ENCODE data around the gene PML.
A peak's percentile ranks its signal among the peaks of the same experiment; 100 is the strongest.

The PML gene

DNA sequence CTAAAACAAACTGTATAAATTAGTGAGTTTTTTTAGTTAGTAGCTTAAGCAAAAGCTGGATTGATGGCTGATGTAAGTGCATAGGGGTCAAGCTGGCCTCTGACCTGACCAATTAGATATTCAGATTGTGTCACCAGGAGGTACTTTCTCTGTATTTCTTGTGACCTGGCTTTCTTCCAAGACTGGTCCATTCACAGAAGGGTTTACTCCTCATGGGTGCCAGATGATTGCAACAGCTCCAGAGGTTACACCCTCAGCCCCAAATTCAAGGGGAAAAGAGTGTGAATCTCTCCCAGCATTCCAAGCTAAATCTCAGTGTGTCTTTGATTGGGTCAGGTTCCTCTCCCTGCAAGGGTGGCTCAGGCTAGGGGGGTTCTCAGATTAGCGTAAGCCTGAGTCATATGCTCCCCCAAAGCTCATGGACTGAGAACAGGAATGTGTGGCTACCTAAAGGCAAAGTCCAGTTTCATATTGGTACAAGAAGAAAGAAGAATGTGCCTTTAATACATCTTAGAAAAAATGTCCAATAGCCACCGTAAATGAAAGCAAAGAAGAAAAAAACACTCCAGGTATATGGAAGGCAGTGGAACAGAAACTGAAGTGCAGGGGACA lies 16.5 kb downstream of the PML start:
- Histone ChIP-seq H3K4me3 (ENCODE audit: severe bottlenecking) (no peak overlapping the region), H3K27me3 (ENCODE audit: insufficient read depth, poor library complexity, severe bottlenecking) (no peaks in the 10 kb centered on the region), H3K27ac (ENCODE audit: poor library complexity, severe bottlenecking) (no peak overlapping the region), H3K9me3 (ENCODE audit: severe bottlenecking) (no peaks in the 10 kb centered on the region), H3K4me1 (ENCODE audit: insufficient read depth, poor library complexity, severe bottlenecking) (no peaks in the 10 kb centered on the region), H3K36me3 (ENCODE audit: low read depth) (peaks cover 37% of the 10 kb centered on the region)
- ATAC-seq (ENCODE audit: low read depth) (peak; percentile 29; the same call in 1 of the 3 replicates), DNase-seq (ENCODE audit: low spot score) (no peak)
- TF ChIP-seq, protein P1, sequence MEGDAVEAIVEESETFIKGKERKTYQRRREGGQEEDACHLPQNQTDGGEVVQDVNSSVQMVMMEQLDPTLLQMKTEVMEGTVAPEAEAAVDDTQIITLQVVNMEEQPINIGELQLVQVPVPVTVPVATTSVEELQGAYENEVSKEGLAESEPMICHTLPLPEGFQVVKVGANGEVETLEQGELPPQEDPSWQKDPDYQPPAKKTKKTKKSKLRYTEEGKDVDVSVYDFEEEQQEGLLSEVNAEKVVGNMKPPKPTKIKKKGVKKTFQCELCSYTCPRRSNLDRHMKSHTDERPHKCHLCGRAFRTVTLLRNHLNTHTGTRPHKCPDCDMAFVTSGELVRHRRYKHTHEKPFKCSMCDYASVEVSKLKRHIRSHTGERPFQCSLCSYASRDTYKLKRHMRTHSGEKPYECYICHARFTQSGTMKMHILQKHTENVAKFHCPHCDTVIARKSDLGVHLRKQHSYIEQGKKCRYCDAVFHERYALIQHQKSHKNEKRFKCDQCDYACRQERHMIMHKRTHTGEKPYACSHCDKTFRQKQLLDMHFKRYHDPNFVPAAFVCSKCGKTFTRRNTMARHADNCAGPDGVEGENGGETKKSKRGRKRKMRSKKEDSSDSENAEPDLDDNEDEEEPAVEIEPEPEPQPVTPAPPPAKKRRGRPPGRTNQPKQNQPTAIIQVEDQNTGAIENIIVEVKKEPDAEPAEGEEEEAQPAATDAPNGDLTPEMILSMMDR (IDR thresholded peaks at IDR 0.05; ENCODE audit: poor library complexity, severe bottlenecking): no peak

GRCh38 chr15:74011610-74012009 lies 17.1 kb downstream of the PML start:
- ATAC-seq (ENCODE audit: low read depth) (peak; percentile 45; the same call in 1 of the 3 replicates), DNase-seq (ENCODE audit: low spot score) (no peak)
- no peaks in the 10 kb centered on the region for H3K27me3 ChIP-seq (ENCODE audit: insufficient read depth, poor library complexity, severe bottlenecking)
- no peak overlapping the region for H3K4me3 ChIP-seq (ENCODE audit: severe bottlenecking)
- no peak overlapping the region for H3K27ac ChIP-seq (ENCODE audit: poor library complexity, severe bottlenecking)
- H3K4me1 ChIP-seq (ENCODE audit: insufficient read depth, poor library complexity, severe bottlenecking): no peaks in the 10 kb centered on the region
- peaks cover 34% of the 10 kb centered on the region for H3K36me3 ChIP-seq (ENCODE audit: low read depth)
- no peaks in the 10 kb centered on the region for H3K9me3 ChIP-seq (ENCODE audit: severe bottlenecking)
- TF ChIP-seq, protein P1 (IDR thresholded peaks at IDR 0.05; ENCODE audit: poor library complexity, severe bottlenecking): no peak

DNA sequence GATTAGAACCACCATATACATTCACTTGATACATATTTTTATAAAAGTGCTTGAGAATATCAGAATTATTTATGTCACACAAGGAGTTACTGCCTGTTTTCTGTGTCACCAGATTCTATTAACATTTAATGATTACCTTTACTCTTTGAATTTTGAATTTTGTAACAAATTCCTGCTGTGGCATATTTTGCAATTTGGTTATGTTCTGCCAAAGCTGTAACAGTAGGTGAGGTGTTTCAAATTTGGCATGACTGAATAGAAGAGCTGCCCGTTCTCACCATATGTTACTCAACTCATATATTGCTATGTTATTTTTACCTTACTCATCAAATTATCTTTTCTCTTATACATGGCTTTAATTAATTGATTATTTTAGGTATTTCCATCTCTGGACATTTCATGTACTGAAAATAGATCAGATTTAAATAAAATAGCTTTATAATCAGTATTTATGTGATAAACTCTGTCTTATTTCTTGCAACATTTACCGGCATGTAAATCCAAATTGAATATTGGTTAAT lies 18.9 kb downstream of the PML start:
- no peak for ATAC-seq (ENCODE audit: low read depth)
- H3K4me3 ChIP-seq (ENCODE audit: severe bottlenecking): no peak overlapping the region

DNA sequence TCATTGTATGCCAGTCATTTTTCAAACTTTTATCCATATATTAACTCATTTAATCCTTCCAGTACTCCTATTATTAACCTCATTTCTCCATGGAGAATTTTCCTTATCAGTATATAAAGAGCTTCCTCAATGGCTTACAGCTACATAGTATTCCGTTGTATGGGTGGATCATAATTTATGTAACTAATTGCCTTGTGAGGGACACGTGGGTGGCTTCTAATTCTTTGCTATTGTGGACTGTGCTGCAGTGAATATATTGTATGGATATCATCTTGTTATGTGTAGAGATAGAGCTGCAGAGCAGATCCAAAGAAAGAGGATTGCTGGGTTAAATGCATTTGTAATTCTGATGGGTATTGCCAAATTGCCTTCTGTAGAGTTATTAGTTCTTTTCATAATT lies 25.2 kb downstream of the PML start:
- DNase-seq (ENCODE audit: low spot score) (no peak), ATAC-seq (ENCODE audit: low read depth) (no peak)
- TF ChIP-seq, protein P1 (IDR thresholded peaks at IDR 0.05; ENCODE audit: poor library complexity, severe bottlenecking): no peak
- no peaks in the 10 kb centered on the region for H3K9me3 ChIP-seq (ENCODE audit: severe bottlenecking)
- H3K4me3 ChIP-seq (ENCODE audit: severe bottlenecking): no peak overlapping the region
- H3K27me3 ChIP-seq (ENCODE audit: insufficient read depth, poor library complexity, severe bottlenecking): no peaks in the 10 kb centered on the region
- H3K4me1 ChIP-seq (ENCODE audit: insufficient read depth, poor library complexity, severe bottlenecking): no peaks in the 10 kb centered on the region
- no peak overlapping the region for H3K27ac ChIP-seq (ENCODE audit: poor library complexity, severe bottlenecking)
- H3K36me3 ChIP-seq (ENCODE audit: low read depth): peaks cover 51% of the 10 kb centered on the region

More for the DNA sequence above, 18.9 kb downstream of the PML start:
- no peaks in the 10 kb centered on the region for H3K27me3 ChIP-seq (ENCODE audit: insufficient read depth, poor library complexity, severe bottlenecking)
- peaks cover 28% of the 10 kb centered on the region for H3K36me3 ChIP-seq (ENCODE audit: low read depth)
- no peaks in the 10 kb centered on the region for H3K9me3 ChIP-seq (ENCODE audit: severe bottlenecking)
- no peak for DNase-seq (ENCODE audit: low spot score)
- H3K27ac ChIP-seq (ENCODE audit: poor library complexity, severe bottlenecking): no peak overlapping the region
- no peaks in the 10 kb centered on the region for H3K4me1 ChIP-seq (ENCODE audit: insufficient read depth, poor library complexity, severe bottlenecking)
- TF ChIP-seq, protein P1 (IDR thresholded peaks at IDR 0.05; ENCODE audit: poor library complexity, severe bottlenecking): no peak
